PC-3 (cell line): ENCODE results near the gene PANK3. TPM values are rescaled to one million over a fixed set of nuclear protein-coding genes. Genes with fewer than 3 reads are reported as not detected.

ENCODE experiments used
- ATAC-seq: fragments of 200-7000 bp; cut with Tn5 transposase; 2 replicates; pipeline ENCODE4 v1.9.1; 2020; ENCODE audit warnings: mild to moderate bottlenecking, moderate library complexity
- BruUV-seq: library from RNA; stranded (reverse); fragments of 400-500 nt; replicated peaks from 2 replicates; lab custom pipeline; 2021; lab: Mats Ljungman, UMichigan
- CTCF ChIA-PET: fragments of 300-600 bp; sonication (Branson Sonifier 250); formaldehyde crosslinking; loops from one replicate; lab custom pipeline; 2022; ENCODE audit warnings: antibody characterized with exemption; lab: Charles Lee
- POLR2A ChIA-PET: fragments of 300-600 bp; sonication (Branson Sonifier 250); formaldehyde crosslinking; loops from one replicate; lab custom pipeline; 2022; ENCODE audit warnings: antibody characterized with exemption; ENCODE audit not compliant: unreplicated experiment; lab: Charles Lee
- DNase-seq: peaks from one replicate; pipeline ENCODE4 v3.0.0-alpha.2; 2015
- H2AFZ ChIP-seq: fragments of 300-600 bp; sonication (generic); 2 replicates; pipeline ENCODE4 v1.6.0; 2016; ENCODE audit warnings: antibody characterized with exemption, low read length
- H3F3A ChIP-seq: fragments of 300-600 bp; sonication (generic); one replicate; pipeline ENCODE4 v1.6.0; 2017; ENCODE audit warnings: antibody characterized with exemption, low read length, control low read depth, mild to moderate bottlenecking; ENCODE audit not compliant: unreplicated experiment
- H3K27ac ChIP-seq: fragments of 300-600 bp; sonication (generic); 2 replicates; pipeline ENCODE4 v1.5.1; 2016; ENCODE audit warnings: mild to moderate bottlenecking, low read length
- H3K27me3 ChIP-seq: fragments of 300-600 bp; sonication (generic); 2 replicates; pipeline ENCODE4 v1.6.1; 2016; ENCODE audit warnings: low read length, mixed read lengths
- H3K36me3 ChIP-seq: fragments of 300-600 bp; sonication (generic); 2 replicates; pipeline ENCODE4 v1.6.1; 2016; ENCODE audit warnings: low read depth, mixed run types, low read length, mixed read lengths
- H3K4me1 ChIP-seq: fragments of 300-600 bp; sonication (generic); 2 replicates; pipeline ENCODE4 v1.5.1; 2016; ENCODE audit warnings: low read length; ENCODE audit not compliant: insufficient read depth
- H3K4me2 ChIP-seq: fragments of 300-600 bp; sonication (generic); 2 replicates; pipeline ENCODE4 v1.6.0; 2016; ENCODE audit warnings: low read length
- H3K4me3 ChIP-seq: fragments of 300-600 bp; sonication (generic); 2 replicates; pipeline ENCODE4 v1.5.1; 2016; ENCODE audit warnings: mild to moderate bottlenecking, low read length, mixed read lengths
- H3K79me2 ChIP-seq: fragments of 300-600 bp; sonication (generic); 2 replicates; pipeline ENCODE4 v1.6.1; 2017; ENCODE audit warnings: low read length, mixed read lengths
- H3K9ac ChIP-seq: fragments of 300-600 bp; sonication (generic); 2 replicates; pipeline ENCODE4 v1.6.0; 2016; ENCODE audit warnings: mild to moderate bottlenecking, low read length
- H3K9me2 ChIP-seq: fragments of 300-600 bp; sonication (generic); replicated peaks from 2 replicates; pipeline ENCODE4 v1.6.1; 2016; ENCODE audit warnings: mixed run types, low read length, mixed read lengths
- H3K9me3 ChIP-seq: fragments of 300-600 bp; sonication (generic); 2 replicates; pipeline ENCODE4 v1.6.1; 2016; ENCODE audit warnings: low read length, mixed read lengths
- H4K20me1 ChIP-seq: fragments of 300-600 bp; sonication (generic); 2 replicates; pipeline ENCODE4 v1.6.1; 2016; ENCODE audit warnings: low read length, mixed read lengths
- CTCF ChIP-seq: fragments of 300-600 bp; sonication (generic); conservative IDR thresholded peaks from 2 replicates; pipeline ENCODE4 v1.5.1; 2017; ENCODE audit warnings: antibody characterized with exemption, low read depth, mild to moderate bottlenecking, low read length
- EZH2 ChIP-seq: fragments of 300-600 bp; sonication (generic); IDR thresholded peaks from one replicate; pipeline ENCODE4 v1.6.1; 2017; ENCODE audit warnings: antibody characterized with exemption, mild to moderate bottlenecking, low read length; ENCODE audit not compliant: unreplicated experiment
- EZH2phosphoT487 ChIP-seq: fragments of 300-600 bp; sonication (generic); IDR thresholded peaks from 2 replicates; pipeline ENCODE4 v1.6.1; 2018; ENCODE audit warnings: mild to moderate bottlenecking, antibody characterized with exemption, low read length, borderline replicate concordance
- intact Hi-C: fragments of 100-400 bp; cut with micrococcal nuclease; formaldehyde crosslinking; loops from 2 replicates; pipeline ENCODE4 v1.9.0; 2023
- total RNA-seq: library from RNA; depleted of rRNA; stranded (reverse); fragments of >200 nt; gene quantifications from 2 replicates; pipeline ENCODE4 v1.2.3, GENCODE V29; 2014

Gene PANK3
- total RNA-seq, 1 experiment from 2014 or later: 22.7 TPM

GRCh38 chr5:168562279-168562678, 16.9 kb downstream of the PANK3 start:
- CTCF ChIA-PET: no interaction called here
- no peak overlapping the region for H2AFZ ChIP-seq
- H3K4me2 ChIP-seq: no peak overlapping the region
- no peak overlapping the region for H3K9ac ChIP-seq
- no peak for DNase-seq
- H3K27ac ChIP-seq: no peak overlapping the region
- TF ChIP-seq EZH2 (no peak), CTCF (no peak), EZH2phosphoT487 (no peak)
- 0 out of 2 replicates have a peak, but pooled peaks cover 4% of the 10 kb centered on the region for H3K79me2 ChIP-seq
- peaks cover 21% of the 10 kb centered on the region for H3K36me3 ChIP-seq
- H4K20me1 ChIP-seq: 0 out of 2 replicates have a peak, but pooled peaks cover 7% of the 10 kb centered on the region
- no peaks in the 10 kb centered on the region for H3K9me3 ChIP-seq
- intact Hi-C loops: loop anchor here (10.0 kb wide), 1 partner anchor 57 kb away; no protein-coding TSS in a partner anchor
- no peak for ATAC-seq
- H3K4me3 ChIP-seq: no peak overlapping the region
- H3K9me2 ChIP-seq: no peaks in the 10 kb centered on the region
- H3K4me1 ChIP-seq: no peaks in the 10 kb centered on the region
- H3K27me3 ChIP-seq: no peaks in the 10 kb centered on the region
- BruUV-seq: no TSS peak
- no peaks in the 10 kb centered on the region for H3F3A ChIP-seq
- POLR2A ChIA-PET: no interaction called here

DNA sequence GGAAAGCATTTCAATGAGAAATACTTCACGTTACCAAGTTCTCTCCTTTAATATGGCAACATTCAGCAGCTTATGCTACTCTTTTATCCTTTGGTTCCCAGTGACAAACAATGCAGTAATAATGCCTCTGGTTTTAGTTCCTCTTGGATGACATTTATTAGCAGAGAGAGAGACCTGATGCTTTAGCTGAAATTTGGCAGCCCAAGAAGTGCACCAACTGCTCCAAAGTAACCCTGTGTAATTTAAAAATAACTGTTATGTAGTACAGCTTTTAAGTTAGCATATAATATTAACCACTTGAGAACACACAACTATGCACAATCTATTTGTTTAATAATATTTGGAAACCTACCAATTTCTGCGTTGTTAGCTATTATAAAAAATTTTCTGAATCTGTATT, 21.8 kb downstream of the PANK3 start:
- TF ChIP-seq EZH2 (no peak), EZH2phosphoT487 (no peak), CTCF (no peak)
- no peak overlapping the region for H3K4me3 ChIP-seq
- no peak overlapping the region for H3K4me2 ChIP-seq
- ATAC-seq (no peak), DNase-seq (no peak)
- no peaks in the 10 kb centered on the region for H3K9me3 ChIP-seq
- BruUV-seq: no TSS peak
- no peak overlapping the region for H2AFZ ChIP-seq
- no peaks in the 10 kb centered on the region for H3K79me2 ChIP-seq
- H3K4me1 ChIP-seq: no peaks in the 10 kb centered on the region
- ChIA-PET POLR2A (no interaction called here), CTCF (interaction anchor here (0.6 kb wide), 1 partner anchor 124 kb away, joined by 3 read pairs; no protein-coding TSS in a partner anchor)
- H3K9ac ChIP-seq: no peak overlapping the region
- no peak overlapping the region for H3K27ac ChIP-seq
- peaks cover 27% of the 10 kb centered on the region for H3K36me3 ChIP-seq
- H4K20me1 ChIP-seq: 0 out of 2 replicates have a peak, but pooled peaks cover 4% of the 10 kb centered on the region
- no peaks in the 10 kb centered on the region for H3K27me3 ChIP-seq
- H3F3A ChIP-seq: no peaks in the 10 kb centered on the region
- intact Hi-C loops: no loop called here
- no peaks in the 10 kb centered on the region for H3K9me2 ChIP-seq

DNA sequence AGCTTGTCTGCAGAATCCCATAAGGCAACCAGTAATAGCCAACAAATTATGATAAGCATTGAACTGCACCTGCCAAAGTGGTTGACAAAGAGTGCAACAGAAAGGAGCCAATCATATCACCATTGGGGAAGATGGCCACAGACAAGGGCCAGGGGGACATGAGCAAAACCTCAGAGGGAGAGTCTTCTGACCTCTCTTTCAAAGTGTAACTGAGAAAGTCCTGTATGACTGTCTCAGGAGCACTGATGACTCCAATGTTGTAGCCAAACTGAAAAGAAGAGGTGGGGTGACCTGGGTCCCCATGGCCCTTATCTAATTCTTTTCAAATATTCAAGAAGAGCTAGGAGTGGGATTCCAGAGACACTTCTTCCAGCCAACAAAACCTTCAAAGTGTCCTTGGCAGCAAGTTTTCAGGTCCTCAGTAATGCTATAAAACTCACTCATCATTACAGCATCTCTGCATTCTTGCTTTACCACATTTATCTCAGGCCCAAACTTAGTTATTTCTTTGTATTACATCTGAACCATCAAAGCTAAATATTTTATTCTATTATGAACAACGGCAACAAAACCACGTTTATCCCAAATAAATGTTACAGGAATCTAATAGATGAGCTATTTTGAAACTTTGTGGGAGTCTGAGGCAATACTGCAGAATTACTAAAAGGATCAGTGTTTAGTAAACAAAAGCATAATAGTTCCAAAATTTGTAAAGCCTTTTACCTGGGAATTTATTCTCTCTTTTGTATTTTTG, 25.6 kb downstream of the PANK3 start:
- peaks cover 19% of the 10 kb centered on the region for H3K36me3 ChIP-seq
- ChIA-PET CTCF (no interaction called here), POLR2A (no interaction called here)
- no peak for ATAC-seq
- no peak overlapping the region for H3K27ac ChIP-seq
- H3K4me3 ChIP-seq: no peak overlapping the region
- H3F3A ChIP-seq: no peaks in the 10 kb centered on the region
- H4K20me1 ChIP-seq: no peaks in the 10 kb centered on the region
- TF ChIP-seq CTCF (no peak), EZH2 (no peak), EZH2phosphoT487 (no peak)
- intact Hi-C loops: no loop called here
- H3K9me3 ChIP-seq: no peaks in the 10 kb centered on the region
- no TSS peak for BruUV-seq
- no peaks in the 10 kb centered on the region for H3K9me2 ChIP-seq
- DNase-seq: no peak
- no peaks in the 10 kb centered on the region for H3K79me2 ChIP-seq
- H3K4me1 ChIP-seq: no peaks in the 10 kb centered on the region
- H2AFZ ChIP-seq: no peak overlapping the region
- no peaks in the 10 kb centered on the region for H3K27me3 ChIP-seq
- H3K9ac ChIP-seq: no peak overlapping the region
- H3K4me2 ChIP-seq: no peak overlapping the region
